Kidney capillary endothelial cell (primary cell): ENCODE results near the gene MAPKAPK2.

Experiments used
- DNase-seq: peaks from one replicate; pipeline ENCODE4 v3.0.0-alpha.2; 2018; ENCODE audit warnings: low spot score

MAPKAPK2 gene

GRCh38 chr1:206704226-206704625 lies 19.5 kb downstream of the MAPKAPK2 start:
- DNase-seq, result no peak

GRCh38 chr1:206705191-206705590 lies 20.5 kb downstream of the MAPKAPK2 start:
- no peak for DNase-seq

- DNase-seq, result no peak
These were observed 21.1 kb downstream of the MAPKAPK2 start for GRCh38 chr1:206705726-206706297.

- no peak for DNase-seq
These were observed 21.6 kb downstream of the MAPKAPK2 start for GRCh38 chr1:206706298-206706791.

GRCh38 chr1:206706806-206707366 lies 22.2 kb downstream of the MAPKAPK2 start:
- DNase-seq, result no peak

GRCh38 chr1:206708058-206708457 lies 23.4 kb downstream of the MAPKAPK2 start:
- DNase-seq, result no peak

GRCh38 chr1:206708882-206709281 lies 24.2 kb downstream of the MAPKAPK2 start:
- no peak for DNase-seq

- no peak for DNase-seq
These were observed 24.6 kb downstream of the MAPKAPK2 start for GRCh38 chr1:206709322-206709721.

GRCh38 chr1:206709772-206710459 lies 25.2 kb downstream of the MAPKAPK2 start:
- no peak for DNase-seq

- no peak for DNase-seq
These were observed 25.7 kb downstream of the MAPKAPK2 start for GRCh38 chr1:206710460-206710823.

- DNase-seq, result no peak
These were observed 28.4 kb downstream of the MAPKAPK2 start for GRCh38 chr1:206713070-206713469.

- DNase-seq, result no peak
These were observed 29.2 kb downstream of the MAPKAPK2 start for GRCh38 chr1:206713910-206714312.

- no peak for DNase-seq
These were observed 29.8 kb downstream of the MAPKAPK2 start for GRCh38 chr1:206714331-206715058.

GRCh38 chr1:206715120-206715519 lies 30.4 kb downstream of the MAPKAPK2 start:
- DNase-seq, result no peak

- DNase-seq, result no peak
These were observed 30.9 kb downstream of the MAPKAPK2 start for GRCh38 chr1:206715552-206716158.

GRCh38 chr1:206716159-206716869 lies 31.6 kb downstream of the MAPKAPK2 start:
- no peak for DNase-seq

- DNase-seq, result no peak
These were observed 32.4 kb downstream of the MAPKAPK2 start for GRCh38 chr1:206716870-206717673.

GRCh38 chr1:206717674-206717989 lies 32.9 kb downstream of the MAPKAPK2 start:
- no peak for DNase-seq

GRCh38 chr1:206719169-206719839 lies 34.6 kb downstream of the MAPKAPK2 start:
- no peak for DNase-seq

GRCh38 chr1:206721454-206721853 lies 36.7 kb downstream of the MAPKAPK2 start:
- DNase-seq, result no peak
